Measurements from ENCODE around the gene ALPI.
"Not testable (repeated sequence)": the region's sequence is repeated elsewhere in the genome, so short reads cannot be mapped to it uniquely, and the experiment has no call there.

The ALPI gene

GRCh38 chr2:232441147-232441651, 14.8 kb upstream of the ALPI start:
- no peak overlapping the region for H3K4me3 ChIP-seq (ENCODE audit: control insufficient read depth, low read depth, low read length)
- TF ChIP-seq CTCF (IDR thresholded peaks at IDR 0.05; ENCODE audit: control insufficient read depth, insufficient read depth, low read depth, low read length, missing control alignments), result no peak
- DNase-seq (ENCODE audit: low read depth), result no peak

- DNase-seq (ENCODE audit: low read depth); H3K4me3 ChIP-seq (ENCODE audit: control insufficient read depth, low read depth, low read length): not testable (repeated sequence)
Observed at GRCh38 chr2:232441922-232442321, 14.0 kb upstream of the ALPI start.

- not testable (repeated sequence) for DNase-seq (ENCODE audit: low read depth); H3K4me3 ChIP-seq (ENCODE audit: control insufficient read depth, low read depth, low read length)
Observed at GRCh38 chr2:232442431-232442830, 13.5 kb upstream of the ALPI start.

GRCh38 chr2:232443047-232443446, 12.9 kb upstream of the ALPI start:
- not testable (repeated sequence) for DNase-seq (ENCODE audit: low read depth); H3K4me3 ChIP-seq (ENCODE audit: control insufficient read depth, low read depth, low read length)

- DNase-seq (ENCODE audit: low read depth); H3K4me3 ChIP-seq (ENCODE audit: control insufficient read depth, low read depth, low read length): not testable (repeated sequence)
Observed at GRCh38 chr2:232443669-232444408, 12.1 kb upstream of the ALPI start.

- DNase-seq (ENCODE audit: low read depth), result peak; percentile 7
- peak; percentile 85 for TF ChIP-seq CTCF (IDR thresholded peaks at IDR 0.05; ENCODE audit: control insufficient read depth, insufficient read depth, low read depth, low read length, missing control alignments)
- H3K4me3 ChIP-seq (ENCODE audit: control insufficient read depth, low read depth, low read length), result no peak overlapping the region
Observed at GRCh38 chr2:232444409-232445148, 11.4 kb upstream of the ALPI start.

GRCh38 chr2:232445149-232445885, 10.6 kb upstream of the ALPI start:
- not testable (repeated sequence) for DNase-seq (ENCODE audit: low read depth); H3K4me3 ChIP-seq (ENCODE audit: control insufficient read depth, low read depth, low read length)

- DNase-seq (ENCODE audit: low read depth), result not testable (repeated sequence)
Observed at GRCh38 chr2:232446266-232446777, 9.6 kb upstream of the ALPI start.

GRCh38 chr2:232447091-232447620, 8.8 kb upstream of the ALPI start:
- no peak for DNase-seq (ENCODE audit: low read depth)
- no peak for TF ChIP-seq CTCF (IDR thresholded peaks at IDR 0.05; ENCODE audit: control insufficient read depth, insufficient read depth, low read depth, low read length, missing control alignments)
- no peak overlapping the region for H3K4me3 ChIP-seq (ENCODE audit: control insufficient read depth, low read depth, low read length)

More at GRCh38 chr2:232446266-232446777, 9.6 kb upstream of the ALPI start:
- not testable (repeated sequence) for H3K4me3 ChIP-seq (ENCODE audit: control insufficient read depth, low read depth, low read length)

All from AG09309 (cell line).